Tibial artery (tissue), 4 donors: Measurements from ENCODE around the gene MTMR4.
A peak's percentile ranks its signal among the peaks of the same experiment; 100 is the strongest.

ENCODE experiments used
- DNase-seq, 2 donors: peaks; one replicate each; pipeline ENCODE4 v3.0.0-alpha.2; 2019
- H3K27ac ChIP-seq, 2 donors: fragments of 200-600 bp; sonication (generic) in 1 of 2; 1 replicate in 1 of 2; 2 replicates in 1 of 2; pipeline ENCODE4 v1.5.1; 2018 to 2019; ENCODE audit warnings: mild to moderate bottlenecking in 1 of 2
- H3K27me3 ChIP-seq, 2 donors: fragments of 200-600 bp; sonication (generic) in 1 of 2; one replicate each; pipeline versions ENCODE4 v1.5.1 to v1.6.0; 2016 to 2019
- H3K36me3 ChIP-seq, 3 donors: fragments of 200-600 bp; sonication (generic) in 2 of 3; one replicate each; pipeline ENCODE4 v1.5.1; 2016 to 2019; ENCODE audit warnings: mild to moderate bottlenecking in 2 of 3
- H3K4me1 ChIP-seq, 4 donors: fragments of 200-600 bp; sonication (generic) in 2 of 4; 1 replicate in 3 of 4; 2 replicates in 1 of 4; pipeline ENCODE4 v1.5.1; 2016 to 2019
- H3K4me3 ChIP-seq, 2 donors: fragments of 200-600 bp; sonication (generic) in 1 of 2; 1 replicate in 1 of 2; 2 replicates in 1 of 2; pipeline ENCODE4 v1.5.1; 2018 to 2019; ENCODE audit warnings: mild to moderate bottlenecking in 2 of 2
- H3K9me3 ChIP-seq, 3 donors: fragments of 200-600 bp; sonication (generic) in 1 of 3; one replicate each; pipeline ENCODE4 v1.5.1; 2016 to 2019
- CTCF ChIP-seq, 2 experiments: fragments of 200-600 bp in 1 of 2; fragments of 450-650 bp in 1 of 2; IDR thresholded peaks; one replicate each; pipeline ENCODE4 v1.5.1; 2017 to 2019; ENCODE audit warnings: antibody characterized with exemption in 2 of 2, mild to moderate bottlenecking in 1 of 2, moderate library complexity in 1 of 2
- intact Hi-C: fragments of 100-400 bp; cut with DNase I; formaldehyde crosslinking; loops from one replicate; pipeline ENCODE4 v1.15.0; 2023; ENCODE audit warnings: low total_unique reads

MTMR4 gene

GRCh38 chr17:58531122-58531521, 16.7 kb upstream of the MTMR4 start:
- peaks cover 0 to 60% (median 52%) of the 10 kb centered on the region in 4 donors for H3K4me1 ChIP-seq
- TF ChIP-seq CTCF (IDR thresholded peaks at IDR 0.05), result no peak
- H3K4me3 ChIP-seq, result peak overlapping the region; percentile 58 to 67
- H3K36me3 ChIP-seq, result no peaks in the 10 kb centered on the region
- DNase-seq, result no peak
- no peaks in the 10 kb centered on the region for H3K9me3 ChIP-seq
- intact Hi-C loops, result loop anchor here (10.0 kb wide), 1 partner anchor 94 kb away; no protein-coding TSS in a partner anchor
- peak overlapping the region; percentile 70 to 75 for H3K27ac ChIP-seq
- no peaks in the 10 kb centered on the region for H3K27me3 ChIP-seq

- H3K27ac ChIP-seq, result peak overlapping the region; percentile 70 to 75
- peak overlapping the region; percentile 58 to 67 for H3K4me3 ChIP-seq
- no peaks in the 10 kb centered on the region for H3K27me3 ChIP-seq
- no peak for DNase-seq
- H3K4me1 ChIP-seq, result peaks cover 0 to 65% (median 57%) of the 10 kb centered on the region in 4 donors
- intact Hi-C loops, result loop anchor here (10.0 kb wide), 1 partner anchor 94 kb away; no protein-coding TSS in a partner anchor
- TF ChIP-seq CTCF (IDR thresholded peaks at IDR 0.05), result no peak
- no peaks in the 10 kb centered on the region for H3K9me3 ChIP-seq
- no peaks in the 10 kb centered on the region for H3K36me3 ChIP-seq
These were observed 16.2 kb upstream of the MTMR4 start for GRCh38 chr17:58530655-58531054.

- H3K27me3 ChIP-seq, result no peaks in the 10 kb centered on the region
- no peaks in the 10 kb centered on the region for H3K9me3 ChIP-seq
- no peak overlapping the region for H3K4me3 ChIP-seq
- H3K27ac ChIP-seq, result peak overlapping the region; percentile 48 to 72
- H3K36me3 ChIP-seq, result no peaks in the 10 kb centered on the region
- no peak for DNase-seq
- intact Hi-C loops, result loop anchor here (10.0 kb wide), 2 partner anchors 56 to 166 kb away; partner anchors contain the start of genes RAD51C and TEX14
- peaks cover 0 to 76% (median 70%) of the 10 kb centered on the region in 4 donors for H3K4me1 ChIP-seq
- no peak for TF ChIP-seq CTCF (IDR thresholded peaks at IDR 0.05)
These were observed 14.8 kb upstream of the MTMR4 start for GRCh38 chr17:58529275-58529674.

- DNase-seq, result no peak
- H3K36me3 ChIP-seq, result no peaks in the 10 kb centered on the region
- H3K4me1 ChIP-seq, result peaks cover 0 to 77% (median 70%) of the 10 kb centered on the region in 4 donors
- no peaks in the 10 kb centered on the region for H3K9me3 ChIP-seq
- no peak for TF ChIP-seq CTCF (IDR thresholded peaks at IDR 0.05)
- intact Hi-C loops, result loop anchor here (10.0 kb wide), 2 partner anchors 56 to 166 kb away; partner anchors contain the start of genes RAD51C and TEX14
- peak overlapping the region; percentile 48 to 72 for H3K27ac ChIP-seq
- H3K27me3 ChIP-seq, result no peaks in the 10 kb centered on the region
- no peak overlapping the region for H3K4me3 ChIP-seq
These were observed 14.0 kb upstream of the MTMR4 start for GRCh38 chr17:58528443-58528842.

GRCh38 chr17:58527949-58528348, 13.5 kb upstream of the MTMR4 start:
- Histone ChIP-seq H3K9me3 (no peaks in the 10 kb centered on the region), H3K27ac (peak overlapping the region; percentile 72 to 76), H3K4me3 (no peak overlapping the region), H3K36me3 (no peaks in the 10 kb centered on the region), H3K27me3 (no peaks in the 10 kb centered on the region), H3K4me1 (peaks cover 0 to 77% (median 70%) of the 10 kb centered on the region in 4 donors)
- no peak for TF ChIP-seq CTCF (IDR thresholded peaks at IDR 0.05)
- no peak for DNase-seq
- intact Hi-C loops, result loop anchor here (10.0 kb wide), 2 partner anchors 57 to 167 kb away; partner anchors contain the start of genes RAD51C and TEX14
